Astrocyte (in vitro differentiated cells and primary cell): ENCODE data around the gene GNAQ.

ENCODE experiments used
- CTCF ChIP-seq: IDR thresholded peaks from 2 replicates; pipeline ENCODE4 v1.5.1; 2011; ENCODE audit warnings: low read depth, mild to moderate bottlenecking, inconsistent platforms, low read length, moderate library complexity; ENCODE audit not compliant: insufficient read depth
- EZH2 ChIP-seq: IDR thresholded peaks from 2 replicates; pipeline ENCODE4 v1.6.1; 2012; ENCODE audit warnings: mild to moderate bottlenecking, low read length, inconsistent platforms; ENCODE audit not compliant: insufficient read depth

- TF ChIP-seq CTCF (no peak), EZH2 (no peak)
These were observed 81.7 kb downstream of the GNAQ start for GRCh38 chr9:77949751-77950436.
